Endodermal cell (in vitro differentiated cells): ENCODE data around the gene AHSP. TPM values are rescaled to one million over a fixed set of nuclear protein-coding genes. Genes with fewer than 3 reads are reported as not detected.
"Not testable (repeated sequence)": the region's sequence is repeated elsewhere in the genome, so short reads cannot be mapped to it uniquely, and the experiment has no call there.

ENCODE experiments used
- DNase-seq: peaks from one replicate; pipeline ENCODE4 v3.0.0-alpha.2; 2017
- H3K27ac ChIP-seq: 2 replicates; pipeline ENCODE4 v1.5.1; 2013; ENCODE audit warnings: mild to moderate bottlenecking, low read depth, low read length, moderate library complexity
- H3K27me3 ChIP-seq: 2 replicates; pipeline ENCODE4 v1.6.1; 2013; ENCODE audit warnings: mild to moderate bottlenecking, low read length, moderate library complexity; ENCODE audit not compliant: insufficient read depth, control insufficient read depth, poor library complexity, severe bottlenecking
- H3K36me3 ChIP-seq: 2 replicates; pipeline ENCODE4 v1.7.0; 2013; ENCODE audit warnings: mild to moderate bottlenecking, low read length, moderate library complexity; ENCODE audit not compliant: control insufficient read depth, insufficient read depth
- H3K4me1 ChIP-seq: one replicate; pipeline ENCODE4 v1.7.0; 2013; ENCODE audit warnings: low read length; ENCODE audit not compliant: control insufficient read depth, insufficient read depth
- H3K4me3 ChIP-seq: 2 replicates; pipeline ENCODE4 v1.5.1; 2013; ENCODE audit warnings: mild to moderate bottlenecking, low read length, moderate library complexity
- H3K9ac ChIP-seq: 2 replicates; pipeline ENCODE4 v1.6.1; 2013; ENCODE audit warnings: mild to moderate bottlenecking, low read length, moderate library complexity; ENCODE audit not compliant: poor library complexity, severe bottlenecking; ENCODE audit errors: extremely low read depth
- H3K9me3 ChIP-seq: 2 replicates; pipeline ENCODE4 v1.6.1; 2013; ENCODE audit warnings: mild to moderate bottlenecking, low read length, moderate library complexity; ENCODE audit not compliant: control insufficient read depth
- H3K27ac Mint-ChIP-seq: 2 replicates; pipeline ENCODE4 v1.8.0; 2020; ENCODE audit warnings: mixed read lengths
- H3K27me3 Mint-ChIP-seq: 2 replicates; pipeline ENCODE4 v1.8.0; 2021; ENCODE audit warnings: mild to moderate bottlenecking, mixed read lengths; ENCODE audit not compliant: insufficient read depth
- H3K36me3 Mint-ChIP-seq: 2 replicates; pipeline ENCODE4 v1.8.0; 2020; ENCODE audit warnings: low read depth, mixed read lengths
- H3K4me1 Mint-ChIP-seq: 2 replicates; pipeline ENCODE4 v1.8.0; 2020; ENCODE audit warnings: mixed read lengths
- H3K4me3 Mint-ChIP-seq: 2 replicates; pipeline ENCODE4 v1.8.0; 2020; ENCODE audit warnings: mild to moderate bottlenecking, moderate library complexity, mixed read lengths
- H3K9me3 Mint-ChIP-seq: 2 replicates; pipeline ENCODE4 v1.8.0; 2020; ENCODE audit warnings: mild to moderate bottlenecking, mixed read lengths
- CTCF ChIP-seq: fragments of 200-600 bp; sonication (generic); conservative IDR thresholded peaks from 2 replicates; pipeline ENCODE4 v1.5.0; 2021; ENCODE audit warnings: antibody characterized with exemption, mild to moderate bottlenecking
- WGBS, 2 experiments: methylation state at CpG; one replicate each; pipeline versions ENCODE4 v1.1.5 to v1.1.7; 2013; ENCODE audit warnings: missing lambda C conversion rate in 2 of 2, mixed read lengths in 1 of 2; ENCODE audit not compliant: insufficient coverage in 1 of 2, insufficient read length in 1 of 2; 5-methylcytosine and 5-hydroxymethylcytosine counted together
- total RNA-seq, 2 donors: library from RNA; stranded (reverse); fragmentation: NEBNext Ultra II Directional in 1 of 2; extraction: Animal tissue kit (Norgen Biotek cat#: 25700) in 1 of 2; gene quantifications; 2 replicates in 1 of 2; 3 replicates in 1 of 2; pipeline ENCODE4 v1.2.1, GENCODE V29; 2021

The AHSP gene
- total RNA-seq, 2 donors from 2014 or later, result not detected

- no peak overlapping the region for H3K4me3 Mint-ChIP-seq
- Histone ChIP-seq H3K4me1 (no peaks in the 10 kb centered on the region), H3K36me3 (no peaks in the 10 kb centered on the region), H3K27me3 (no peaks in the 10 kb centered on the region), H3K4me3 (no peak overlapping the region), H3K27ac (peak overlapping the region; percentile 51), H3K9me3 (no peaks in the 10 kb centered on the region), H3K9ac (no peak overlapping the region)
- WGBS, 2 experiments, result 87 to 89% methylated on average over 2 of the region's 2 CpGs
- H3K27me3 Mint-ChIP-seq, result peaks cover 15% of the 10 kb centered on the region
- no peak overlapping the region for H3K27ac Mint-ChIP-seq
- H3K36me3 Mint-ChIP-seq, result no peaks in the 10 kb centered on the region
- no peak for DNase-seq
- TF ChIP-seq CTCF, result no peak
- H3K9me3 Mint-ChIP-seq, result peaks cover 20% of the 10 kb centered on the region
- H3K4me1 Mint-ChIP-seq, result no peaks in the 10 kb centered on the region
These were observed 7.8 kb upstream of the AHSP start for GRCh38 chr16:31519759-31520431.

GRCh38 chr16:31521368-31521767 lies 6.3 kb upstream of the AHSP start:
- Mint-ChIP-seq H3K4me3 (no peak overlapping the region), H3K27ac (no peak overlapping the region), H3K36me3 (no peaks in the 10 kb centered on the region), H3K9me3 (peaks cover 16% of the 10 kb centered on the region), H3K27me3 (peaks cover 22% of the 10 kb centered on the region), H3K4me1 (no peaks in the 10 kb centered on the region)
- TF ChIP-seq CTCF, result no peak
- Histone ChIP-seq H3K4me3 (no peak overlapping the region), H3K9me3 (no peaks in the 10 kb centered on the region), H3K4me1 (no peaks in the 10 kb centered on the region), H3K27me3 (no peaks in the 10 kb centered on the region), H3K27ac (no peak overlapping the region), H3K9ac (no peak overlapping the region), H3K36me3 (no peaks in the 10 kb centered on the region)
- no peak for DNase-seq
- 60% methylated on average over 3 of the region's 3 CpGs for WGBS, 2 experiments

- peaks cover 22% of the 10 kb centered on the region for H3K27me3 Mint-ChIP-seq
- no peak overlapping the region for H3K27ac Mint-ChIP-seq
- Histone ChIP-seq H3K9me3 (no peaks in the 10 kb centered on the region), H3K27me3 (no peaks in the 10 kb centered on the region), H3K4me1 (no peaks in the 10 kb centered on the region), H3K4me3 (no peak overlapping the region), H3K9ac (no peak overlapping the region), H3K27ac (no peak overlapping the region), H3K36me3 (no peaks in the 10 kb centered on the region)
- WGBS, 2 experiments, result 80 to 91% methylated on average over 2 to 6 of the region's 6 CpGs
- H3K36me3 Mint-ChIP-seq, result no peaks in the 10 kb centered on the region
- DNase-seq, result no peak
- TF ChIP-seq CTCF, result no peak
- H3K9me3 Mint-ChIP-seq, result peaks cover 10% of the 10 kb centered on the region
- no peaks in the 10 kb centered on the region for H3K4me1 Mint-ChIP-seq
- H3K4me3 Mint-ChIP-seq, result no peak overlapping the region
These were observed 5.6 kb upstream of the AHSP start for GRCh38 chr16:31522071-31522470.

- not testable (repeated sequence) for H3K27ac ChIP-seq, H3K4me3 Mint-ChIP-seq, H3K9ac ChIP-seq, H3K9me3 ChIP-seq, DNase-seq, H3K9me3 Mint-ChIP-seq, H3K4me1 Mint-ChIP-seq, H3K36me3 Mint-ChIP-seq, H3K4me3 ChIP-seq, H3K27ac Mint-ChIP-seq, H3K4me1 ChIP-seq, H3K36me3 ChIP-seq
- peaks cover 15% of the 10 kb centered on the region for H3K27me3 ChIP-seq
- WGBS, 2 experiments, result 71% methylated on average over 1 of the region's 6 CpGs; no CpG with 5 or more reads in 1 of the 2 experiments
- peaks cover 36% of the 10 kb centered on the region for H3K27me3 Mint-ChIP-seq
These were observed 3.9 kb upstream of the AHSP start for GRCh38 chr16:31523768-31524167.
